Measurements from ENCODE around the gene BAZ1A. TPM values are rescaled to one million over a fixed set of nuclear protein-coding genes. Genes with fewer than 3 reads are reported as not detected.
"Not testable (repeated sequence)": the region's sequence is repeated elsewhere in the genome, so short reads cannot be mapped to it uniquely, and the experiment has no call there.

BAZ1A gene
- total RNA-seq, 1 experiment from 2014 or later = 46.7 TPM

GRCh38 chr14:34857689-34858449 is 17.3 kb downstream of the BAZ1A start:
- DNase-seq (ENCODE audit: extremely low read depth, low read depth) = no peak

GRCh38 chr14:34853041-34853440 is 22.1 kb downstream of the BAZ1A start:
- no peak for DNase-seq (ENCODE audit: extremely low read depth, low read depth)

- DNase-seq (ENCODE audit: extremely low read depth, low read depth) = no peak
Observed at GRCh38 chr14:34851395-34851794, 23.8 kb downstream of the BAZ1A start.

- DNase-seq (ENCODE audit: extremely low read depth, low read depth) = no peak
Observed at GRCh38 chr14:34845869-34846268, 29.3 kb downstream of the BAZ1A start.

- peak; percentile 49 for DNase-seq (ENCODE audit: extremely low read depth, low read depth)
Observed at GRCh38 chr14:34843011-34843554, 32.1 kb downstream of the BAZ1A start.

GRCh38 chr14:34837801-34838322 is 37.3 kb downstream of the BAZ1A start:
- DNase-seq (ENCODE audit: extremely low read depth, low read depth) = peak; percentile 44

- DNase-seq (ENCODE audit: extremely low read depth, low read depth) = no peak
Observed at GRCh38 chr14:34835312-34835711, 39.8 kb downstream of the BAZ1A start.

- no peak for DNase-seq (ENCODE audit: extremely low read depth, low read depth)
Observed at GRCh38 chr14:34833549-34834523, 41.3 kb downstream of the BAZ1A start.

GRCh38 chr14:34826661-34827060 is 48.5 kb downstream of the BAZ1A start:
- DNase-seq (ENCODE audit: extremely low read depth, low read depth) = no peak

- DNase-seq (ENCODE audit: extremely low read depth, low read depth) = no peak
Observed at GRCh38 chr14:34824826-34825225, 50.3 kb downstream of the BAZ1A start.

- no peak for DNase-seq (ENCODE audit: extremely low read depth, low read depth)
Observed at GRCh38 chr14:34824256-34824655, 50.9 kb downstream of the BAZ1A start.

GRCh38 chr14:34817768-34818167 is 57.4 kb downstream of the BAZ1A start:
- DNase-seq (ENCODE audit: extremely low read depth, low read depth) = no peak

- no peak for DNase-seq (ENCODE audit: extremely low read depth, low read depth)
Observed at GRCh38 chr14:34810028-34810427, 65.1 kb downstream of the BAZ1A start.

GRCh38 chr14:34806257-34806656 is 68.9 kb downstream of the BAZ1A start:
- no peak for DNase-seq (ENCODE audit: extremely low read depth, low read depth)

- no peak for DNase-seq (ENCODE audit: extremely low read depth, low read depth)
Observed at GRCh38 chr14:34804933-34805332, 70.2 kb downstream of the BAZ1A start.

- not testable (repeated sequence) for DNase-seq (ENCODE audit: extremely low read depth, low read depth)
Observed at GRCh38 chr14:34798861-34799260, 76.3 kb downstream of the BAZ1A start.

GRCh38 chr14:34797747-34798583 is 77.2 kb downstream of the BAZ1A start:
- DNase-seq (ENCODE audit: extremely low read depth, low read depth) = no peak

- no peak for DNase-seq (ENCODE audit: extremely low read depth, low read depth)
Observed at GRCh38 chr14:34796902-34797301, 78.3 kb downstream of the BAZ1A start.

- no peak for DNase-seq (ENCODE audit: extremely low read depth, low read depth)
Observed at GRCh38 chr14:34794941-34795340, 80.2 kb downstream of the BAZ1A start.

GRCh38 chr14:34794217-34794616 is 80.9 kb downstream of the BAZ1A start:
- DNase-seq (ENCODE audit: extremely low read depth, low read depth) = no peak
